HAP-1 (cell line): Measurements from ENCODE around the gene FRMD5.
A peak's percentile ranks its signal among the peaks of the same experiment; 100 is the strongest.
"Not testable (repeated sequence)": the region's sequence is repeated elsewhere in the genome, so short reads cannot be mapped to it uniquely, and the experiment has no call there.

ENCODE experiments used
- DNase-seq, 2 experiments: peaks; one replicate each; pipeline ENCODE4 v3.0.0-alpha.2; 2016 to 2020; ENCODE audit warnings: low spot score in 2 of 2
- H3K27me3 ChIP-seq: fragments of 250-450 bp; sonication (Bioruptor Pico); 2 replicates; pipeline ENCODE4 v1.5.1; 2020; ENCODE audit warnings: low read depth, mild to moderate bottlenecking, moderate library complexity
- H3K36me3 ChIP-seq: fragments of 250-450 bp; sonication (Bioruptor Pico); replicated peaks from 2 replicates; pipeline ENCODE4 v1.5.1; 2020; ENCODE audit warnings: mild to moderate bottlenecking
- H3K4me1 ChIP-seq: fragments of 250-450 bp; sonication (Bioruptor Pico); 2 replicates; pipeline ENCODE4 v1.5.1; 2020; ENCODE audit warnings: mild to moderate bottlenecking
- H3K4me3 ChIP-seq: fragments of 250-450 bp; sonication (Bioruptor Pico); 2 replicates; pipeline ENCODE4 v1.5.1; 2020; ENCODE audit warnings: mild to moderate bottlenecking, moderate library complexity
- H3K9me3 ChIP-seq: fragments of 250-450 bp; sonication (Bioruptor Pico); 2 replicates; pipeline ENCODE4 v1.5.1; 2020; ENCODE audit warnings: mild to moderate bottlenecking, moderate library complexity
- in situ Hi-C: fragments of 300-500 bp; cut with MboI; formaldehyde crosslinking; loops from 3 replicates; pipeline ENCODE4 v1.14.3; 2020; ENCODE audit warnings: low sequenced_read_pairs, inconsistent platforms, mixed read lengths

FRMD5 gene

DNA sequence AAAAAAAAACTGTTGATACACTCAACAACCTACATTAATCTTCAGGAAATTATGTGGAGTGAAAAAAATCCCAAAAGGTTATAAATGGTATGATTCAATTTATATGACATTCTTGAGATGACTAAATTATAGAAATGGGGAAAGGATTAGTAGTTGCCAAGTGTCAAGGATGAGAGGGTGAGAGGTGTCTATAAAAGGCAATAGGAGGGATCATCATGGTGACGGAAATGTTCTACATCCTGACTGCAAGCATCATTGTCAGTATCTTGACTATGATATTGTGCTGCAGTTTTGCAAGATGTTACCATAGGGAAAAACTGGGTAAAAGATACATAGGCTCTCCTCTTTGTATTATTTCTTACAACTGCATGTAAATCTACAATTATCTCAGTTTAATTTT, 125.6 kb downstream of the FRMD5 start:
- Histone ChIP-seq H3K36me3 (no peaks in the 10 kb centered on the region), H3K27me3 (no peaks in the 10 kb centered on the region), H3K4me1 (peaks cover 6% of the 10 kb centered on the region), H3K9me3 (no peaks in the 10 kb centered on the region), H3K4me3 (no peak overlapping the region)
- no peak for DNase-seq
- in situ Hi-C loops = loop anchor here (10.0 kb wide), 1 partner anchor 165 kb away; no protein-coding TSS in a partner anchor

- H3K4me3 ChIP-seq = no peak overlapping the region
- H3K4me1 ChIP-seq = peaks cover 6% of the 10 kb centered on the region
- in situ Hi-C loops = loop anchor here (10.0 kb wide), 1 partner anchor 164 kb away; no protein-coding TSS in a partner anchor
- H3K36me3 ChIP-seq = no peaks in the 10 kb centered on the region
- no peak for DNase-seq
- H3K9me3 ChIP-seq = no peaks in the 10 kb centered on the region
- no peaks in the 10 kb centered on the region for H3K27me3 ChIP-seq
Observed at GRCh38 chr15:44068347-44068746, 126.7 kb downstream of the FRMD5 start.

GRCh38 chr15:44066211-44066827, 128.8 kb downstream of the FRMD5 start:
- peak; percentile 46 to 81 for DNase-seq
- Histone ChIP-seq H3K4me1 (peaks cover 6% of the 10 kb centered on the region), H3K4me3 (no peak overlapping the region), H3K36me3 (no peaks in the 10 kb centered on the region), H3K9me3 (no peaks in the 10 kb centered on the region), H3K27me3 (no peaks in the 10 kb centered on the region)
- in situ Hi-C loops = loop anchor here (10.0 kb wide), 1 partner anchor 162 kb away; no protein-coding TSS in a partner anchor

GRCh38 chr15:44064706-44065105, 130.4 kb downstream of the FRMD5 start:
- no peaks in the 10 kb centered on the region for H3K27me3 ChIP-seq
- DNase-seq = no peak
- H3K4me3 ChIP-seq = no peak overlapping the region
- H3K9me3 ChIP-seq = no peaks in the 10 kb centered on the region
- H3K36me3 ChIP-seq = no peaks in the 10 kb centered on the region
- peaks cover 6% of the 10 kb centered on the region for H3K4me1 ChIP-seq
- in situ Hi-C loops = loop anchor here (10.0 kb wide), 1 partner anchor 160 kb away; no protein-coding TSS in a partner anchor

DNA sequence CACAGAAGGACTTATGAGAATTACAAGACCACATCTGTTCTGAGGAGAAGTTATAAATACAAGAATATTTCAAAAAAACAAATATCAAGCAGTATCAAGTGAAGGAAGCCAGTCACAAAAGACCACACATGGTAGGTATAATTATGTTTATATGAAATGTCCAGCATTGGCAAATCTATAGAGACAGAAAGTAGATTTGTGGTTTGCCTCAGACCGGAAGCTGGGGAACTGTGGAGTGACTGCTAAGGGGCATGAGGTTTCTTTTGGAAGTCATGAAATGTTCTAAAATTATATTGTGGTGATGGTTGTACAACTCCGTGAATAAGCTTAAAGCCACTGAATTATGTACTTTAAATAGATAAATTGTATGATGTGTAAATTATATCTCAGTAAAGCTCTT, 136.9 kb downstream of the FRMD5 start:
- DNase-seq = no peak

GRCh38 chr15:44045661-44046060, 149.4 kb downstream of the FRMD5 start:
- Histone ChIP-seq H3K4me1 (no peaks in the 10 kb centered on the region), H3K4me3 (no peak overlapping the region), H3K36me3 (no peaks in the 10 kb centered on the region), H3K9me3 (no peaks in the 10 kb centered on the region), H3K27me3 (peaks cover 4% of the 10 kb centered on the region; the same call in 1 of the 2 replicates)
- in situ Hi-C loops = no loop called here
- DNase-seq = no peak

More for the DNA sequence above, 136.9 kb downstream of the FRMD5 start:
- no peaks in the 10 kb centered on the region for H3K9me3 ChIP-seq
- H3K4me3 ChIP-seq = no peak overlapping the region
- H3K27me3 ChIP-seq = peaks cover 10% of the 10 kb centered on the region
- in situ Hi-C loops = no loop called here
- no peaks in the 10 kb centered on the region for H3K4me1 ChIP-seq
- H3K36me3 ChIP-seq = no peaks in the 10 kb centered on the region

DNA sequence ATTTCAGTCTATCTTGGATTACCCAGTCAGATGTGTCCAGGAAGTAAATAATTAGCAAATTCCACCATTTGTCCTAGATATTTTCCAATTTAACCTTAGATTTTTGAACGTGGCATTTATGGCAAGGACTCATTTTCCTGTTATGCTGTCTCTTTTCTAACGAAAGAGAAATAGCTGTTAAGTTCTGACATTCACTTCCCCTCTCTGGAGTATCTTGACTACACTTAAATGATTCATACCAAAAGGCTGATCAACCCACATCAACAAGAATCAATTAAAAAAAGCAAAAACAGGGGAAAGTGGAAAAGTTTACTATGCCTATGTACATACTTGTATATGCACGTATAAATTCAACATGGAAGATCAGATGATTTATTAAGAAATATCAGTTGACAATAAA, 149.9 kb downstream of the FRMD5 start:
- Histone ChIP-seq H3K27me3 (peaks cover 4% of the 10 kb centered on the region; the same call in 1 of the 2 replicates), H3K36me3 (no peaks in the 10 kb centered on the region), H3K9me3 (no peaks in the 10 kb centered on the region), H3K4me1 (no peaks in the 10 kb centered on the region), H3K4me3 (no peak overlapping the region)
- no peak for DNase-seq
- in situ Hi-C loops = no loop called here

GRCh38 chr15:44038755-44039191, 156.3 kb downstream of the FRMD5 start:
- DNase-seq = peak in 1 of 2 experiments; percentile 11
- Histone ChIP-seq H3K9me3 (no peaks in the 10 kb centered on the region), H3K4me1 (no peaks in the 10 kb centered on the region), H3K4me3 (no peak overlapping the region), H3K36me3 (no peaks in the 10 kb centered on the region), H3K27me3 (peaks cover 2% of the 10 kb centered on the region; the same call in 1 of the 2 replicates)
- in situ Hi-C loops = no loop called here

DNA sequence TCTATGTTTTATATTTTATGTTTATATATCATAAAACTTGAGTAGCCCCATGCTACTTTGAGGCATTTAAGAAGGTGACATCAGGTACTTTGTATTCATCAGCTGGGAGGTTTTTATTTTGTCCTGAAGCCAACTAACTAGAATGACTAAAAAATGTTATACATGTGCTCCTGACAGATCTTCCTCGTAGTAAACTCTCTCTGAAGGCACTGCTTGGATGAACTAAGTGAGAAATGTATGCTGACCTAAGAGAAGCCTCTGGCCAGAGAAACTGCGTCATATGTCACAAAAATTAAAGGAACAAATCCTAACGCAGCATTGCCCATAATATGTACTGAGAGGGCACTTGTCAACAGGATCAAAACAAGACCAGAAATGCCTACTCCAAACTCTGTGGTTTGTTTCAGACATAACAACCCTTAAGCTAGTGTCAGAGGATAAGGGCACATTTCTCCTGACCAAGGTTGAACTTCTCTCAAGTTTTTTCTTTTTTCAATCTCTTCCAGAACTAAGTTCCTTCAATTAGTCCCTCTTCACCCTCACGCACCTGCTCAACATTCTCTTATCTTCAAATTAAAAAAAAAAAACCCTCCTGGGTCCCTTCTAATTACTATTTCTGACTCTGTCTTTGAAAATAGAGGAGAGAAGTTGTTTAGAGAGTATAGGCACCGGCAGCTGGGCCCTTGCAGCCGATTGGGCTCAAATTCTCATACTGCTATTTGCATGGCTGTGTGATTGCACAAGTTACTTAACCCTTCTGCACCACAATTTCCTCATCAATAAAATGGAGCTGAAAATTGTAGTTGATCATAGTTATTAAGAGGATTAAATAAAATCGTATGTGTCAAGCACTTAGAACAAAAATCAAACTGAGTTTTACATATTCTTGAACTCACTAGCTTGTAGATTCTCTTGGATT, 159.0 kb downstream of the FRMD5 start:
- peaks cover 2% of the 10 kb centered on the region; the same call in 1 of the 2 replicates for H3K27me3 ChIP-seq
- H3K36me3 ChIP-seq = no peaks in the 10 kb centered on the region
- H3K9me3 ChIP-seq = no peaks in the 10 kb centered on the region
- H3K4me1 ChIP-seq = no peaks in the 10 kb centered on the region
- in situ Hi-C loops = no loop called here
- no peak for DNase-seq
- no peak overlapping the region for H3K4me3 ChIP-seq

- in situ Hi-C loops = no loop called here
- Histone ChIP-seq H3K27me3 (peaks cover 2% of the 10 kb centered on the region; the same call in 1 of the 2 replicates), H3K36me3 (no peaks in the 10 kb centered on the region), H3K9me3 (no peaks in the 10 kb centered on the region), H3K4me3 (no peak overlapping the region), H3K4me1 (no peaks in the 10 kb centered on the region)
- DNase-seq = no peak
Observed at GRCh38 chr15:44034933-44035624, 160.0 kb downstream of the FRMD5 start.

DNA sequence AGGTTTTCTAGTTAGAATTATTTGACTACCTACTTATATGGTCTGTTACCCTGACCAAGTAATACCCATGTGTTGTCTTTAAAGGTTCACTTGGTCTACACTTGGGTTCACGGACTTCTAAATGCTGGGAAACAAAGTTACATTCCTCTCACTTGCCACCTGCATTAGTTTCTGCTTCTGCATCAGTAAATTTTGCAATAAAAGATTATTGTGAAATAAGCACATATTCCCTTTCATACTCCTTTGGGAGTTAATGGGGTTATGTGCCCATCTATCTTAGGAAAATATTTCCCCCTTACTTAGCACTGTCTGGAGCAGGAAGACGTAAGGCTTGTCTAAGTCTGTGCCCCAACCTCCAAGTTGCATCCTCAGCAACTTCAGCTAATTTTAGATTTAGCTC, 160.7 kb downstream of the FRMD5 start:
- in situ Hi-C loops = no loop called here
- no peaks in the 10 kb centered on the region for H3K36me3 ChIP-seq
- DNase-seq = no peak

DNA sequence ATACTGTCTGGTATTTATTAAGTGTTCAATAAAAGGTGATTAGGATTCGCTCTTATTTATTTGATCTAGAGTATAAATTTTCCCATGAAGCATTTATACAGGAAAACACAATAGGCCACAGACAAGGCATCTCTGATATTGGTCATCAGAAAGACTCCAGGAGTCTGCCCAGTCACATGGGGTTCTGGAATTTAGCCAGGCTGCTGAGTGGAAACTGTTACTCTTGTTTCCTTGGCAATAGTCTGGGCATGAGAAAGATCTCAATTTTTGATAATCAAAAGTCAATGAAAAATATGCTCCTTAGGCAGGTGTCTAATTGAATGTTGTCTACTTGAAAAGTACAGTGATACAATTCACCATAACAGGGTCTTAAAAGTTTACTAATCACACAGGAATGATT, 161.2 kb downstream of the FRMD5 start:
- DNase-seq = no peak
- Histone ChIP-seq H3K4me3 (no peak overlapping the region), H3K27me3 (peaks cover 2% of the 10 kb centered on the region; the same call in 1 of the 2 replicates), H3K36me3 (no peaks in the 10 kb centered on the region), H3K9me3 (no peaks in the 10 kb centered on the region), H3K4me1 (no peaks in the 10 kb centered on the region)
- in situ Hi-C loops = no loop called here

More for the DNA sequence above, 160.7 kb downstream of the FRMD5 start:
- no peaks in the 10 kb centered on the region for H3K9me3 ChIP-seq
- no peak overlapping the region for H3K4me3 ChIP-seq
- H3K4me1 ChIP-seq = no peaks in the 10 kb centered on the region
- H3K27me3 ChIP-seq = peaks cover 2% of the 10 kb centered on the region; the same call in 1 of the 2 replicates

GRCh38 chr15:44032820-44033219, 162.3 kb downstream of the FRMD5 start:
- H3K9me3 ChIP-seq, in situ Hi-C loops, DNase-seq: not testable (repeated sequence)

More at GRCh38 chr15:44032820-44033219, 162.3 kb downstream of the FRMD5 start:
- not testable (repeated sequence) for H3K27me3 ChIP-seq, H3K4me1 ChIP-seq, H3K4me3 ChIP-seq, H3K36me3 ChIP-seq
